A549 (cell line): Measurements from ENCODE around the gene C16orf89. TPM values are rescaled to one million over a fixed set of nuclear protein-coding genes. Genes with fewer than 3 reads are reported as not detected.

Source experiments
- ATAC-seq, 2 experiments: fragments of 200-7000 bp in 1 of 2; fragments of >200 bp in 1 of 2; cut with Nextera tagmentation in 1 of 2; cut with Tn5 transposase in 1 of 2; 3 replicates each; pipeline versions ENCODE4 v1.8.0 to v1.9.1; 2018 to 2020; ENCODE audit warnings: mild to moderate bottlenecking in 1 of 2, moderate library complexity in 1 of 2
- CTCF ChIA-PET: fragments of 300-600 bp; sonication (Branson Sonifier 250); formaldehyde crosslinking; extraction: SDS; loops from one replicate; lab custom pipeline; 2021; ENCODE audit warnings: antibody characterized with exemption, inconsistent platforms; lab: Yijun Ruan, JAX
- POLR2A ChIA-PET: fragments of 350-600 bp; formaldehyde crosslinking; extraction: SDS; loops from one replicate; lab custom pipeline; 2021; ENCODE audit warnings: antibody characterized with exemption, inconsistent platforms; lab: Yijun Ruan, JAX
- DNase-seq, 2 experiments: peaks; one replicate each; pipeline versions ENCODE4 v3.0.0 to v3.0.0-alpha.2; 2011 to 2016; ENCODE audit warnings: low read depth in 1 of 2, low spot score in 1 of 2
- FAIRE-seq: peaks from 2 replicates; lab custom pipeline; 2011; peaks lifted over from hg19 to GRCh38; lab: Jason Lieb, UNC
- H3K27ac ChIP-seq, 2 experiments: fragments of >200 bp; sonication (Bioruptor Twin); formaldehyde crosslinking; 3 replicates each; pipeline ENCODE4 v1.5.1; 2016 to 2017
- H3K4me1 ChIP-seq: fragments of >200 bp; sonication (Bioruptor Twin); formaldehyde crosslinking; 3 replicates; pipeline ENCODE4 v1.6.1; 2016
- H3K4me2 ChIP-seq: fragments of >200 bp; sonication (Bioruptor Twin); formaldehyde crosslinking; 3 replicates; pipeline ENCODE4 v1.6.1; 2016
- H3K4me3 ChIP-seq: fragments of >200 bp; sonication (Bioruptor Twin); formaldehyde crosslinking; 3 replicates; pipeline ENCODE4 v1.5.1; 2016
- H3K9me3 ChIP-seq: fragments of >200 bp; sonication (Bioruptor Twin); formaldehyde crosslinking; 3 replicates; pipeline ENCODE4 v1.6.1; 2016
- BHLHE40 ChIP-seq: IDR thresholded peaks from 2 replicates; pipeline ENCODE4 v1.6.1; 2012; ENCODE audit warnings: low read depth, low read length, inconsistent platforms
- CBX2 ChIP-seq: fragments of 200-600 bp; sonication (generic); IDR thresholded peaks from 2 replicates; pipeline ENCODE4 v1.6.1; 2016; ENCODE audit warnings: low read depth, mild to moderate bottlenecking, borderline replicate concordance
- CEBPB ChIP-seq, 2 experiments: fragments of >200 bp in 1 of 2; sonication (Bioruptor Twin) in 1 of 2; formaldehyde crosslinking in 1 of 2; IDR thresholded peaks; 2 replicates each; pipeline ENCODE4 v1.6.1; 2012 to 2016
- CHD2 ChIP-seq: fragments of 150-350 bp; IDR thresholded peaks from 2 replicates; pipeline ENCODE4 v1.6.1; 2014; ENCODE audit warnings: low read length; ENCODE audit not compliant: partially characterized antibody
- CHD4 ChIP-seq: fragments of 200-600 bp; sonication (generic); IDR thresholded peaks from 2 replicates; pipeline ENCODE4 v1.6.1; 2016; ENCODE audit warnings: antibody characterized with exemption, mild to moderate bottlenecking, borderline replicate concordance
- ESRRA ChIP-seq: fragments of 150-350 bp; IDR thresholded peaks from 2 replicates; pipeline ENCODE4 v1.6.1; 2014; ENCODE audit warnings: mild to moderate bottlenecking, low read length, borderline replicate concordance
- HDAC2 ChIP-seq: fragments of 200-600 bp; sonication (generic); IDR thresholded peaks from 2 replicates; pipeline ENCODE4 v1.6.1; 2016
- HEYL ChIP-seq: fragments of 250-450 bp; sonication (Bioruptor Pico); IDR thresholded peaks from 2 replicates; pipeline ENCODE4 v1.8.0; 2021; ENCODE audit warnings: mild to moderate bottlenecking, moderate library complexity
- KDM1A ChIP-seq: fragments of 200-600 bp; sonication (generic); IDR thresholded peaks from 2 replicates; pipeline ENCODE4 v1.6.1; 2016; ENCODE audit warnings: low read depth, mild to moderate bottlenecking
- MAX ChIP-seq: IDR thresholded peaks from 2 replicates; pipeline ENCODE4 v1.6.1; 2012
- NR3C1 ChIP-seq: fragments of >200 bp; sonication (Bioruptor Twin); formaldehyde crosslinking; IDR thresholded peaks from 3 replicates; pipeline ENCODE4 v1.6.1; 2017
- PHF8 ChIP-seq: fragments of 200-600 bp; sonication (generic); IDR thresholded peaks from 2 replicates; pipeline ENCODE4 v1.6.1; 2016; ENCODE audit warnings: low read depth, mild to moderate bottlenecking, antibody characterized with exemption, moderate library complexity, borderline replicate concordance
- POLR2A ChIP-seq: IDR thresholded peaks from 2 replicates; pipeline ENCODE4 v1.6.1; 2012; ENCODE audit warnings: mild to moderate bottlenecking, low read length
- POLR2AphosphoS2 ChIP-seq: conservative IDR thresholded peaks from 2 replicates; pipeline ENCODE4 v1.6.1; 2012; ENCODE audit warnings: low read length, improper control_type of control experiment, inconsistent platforms
- RAD21 ChIP-seq, 2 experiments: fragments of >200 bp in 1 of 2; sonication (Bioruptor Twin) in 1 of 2; formaldehyde crosslinking in 1 of 2; IDR thresholded peaks in 1 of 2; conservative IDR thresholded peaks in 1 of 2; 2 replicates in 1 of 2; 3 replicates in 1 of 2; pipeline ENCODE4 v1.6.1; 2012 to 2018; ENCODE audit warnings: inconsistent platforms in 1 of 2
- RARB ChIP-seq: fragments of 250-450 bp; sonication (Bioruptor Pico); IDR thresholded peaks from 2 replicates; pipeline ENCODE4 v1.8.0; 2021; ENCODE audit warnings: mild to moderate bottlenecking, moderate library complexity
- SMC3 ChIP-seq: fragments of >200 bp; sonication (Bioruptor Twin); formaldehyde crosslinking; IDR thresholded peaks from 3 replicates; pipeline ENCODE4 v1.6.1; 2018; ENCODE audit warnings: inconsistent platforms
- TFCP2L1 ChIP-seq: fragments of 250-450 bp; sonication (Bioruptor Pico); IDR thresholded peaks from 2 replicates; pipeline ENCODE4 v1.5.0; 2021; ENCODE audit warnings: mild to moderate bottlenecking
- TP53 ChIP-seq: fragments of 250-450 bp; sonication (Bioruptor Pico); IDR thresholded peaks from 2 replicates; pipeline ENCODE4 v1.5.0; 2021; ENCODE audit warnings: mild to moderate bottlenecking, moderate library complexity
- ZC3H11A ChIP-seq: fragments of 450-650 bp; IDR thresholded peaks from 2 replicates; pipeline ENCODE4 v1.6.1; 2014; ENCODE audit warnings: antibody characterized with exemption, mild to moderate bottlenecking
- ZFP36 ChIP-seq: fragments of 450-650 bp; IDR thresholded peaks from 2 replicates; pipeline ENCODE4 v1.6.1; 2014; ENCODE audit warnings: borderline replicate concordance; ENCODE audit not compliant: partially characterized antibody
- ZNF302 ChIP-seq: fragments of 250-450 bp; sonication (Bioruptor Pico); IDR thresholded peaks from 2 replicates; pipeline ENCODE4 v1.9.0; 2021; ENCODE audit warnings: inconsistent platforms, mild to moderate bottlenecking, moderate library complexity
- ZSCAN20 ChIP-seq: fragments of 250-450 bp; sonication (Bioruptor Pico); IDR thresholded peaks from 2 replicates; pipeline ENCODE4 v1.8.0; 2022; ENCODE audit warnings: mild to moderate bottlenecking, moderate library complexity
- WGBS: methylation state at CpG from one replicate; pipeline ENCODE4 v1.1.6; 2017; ENCODE audit errors: missing lambda C conversion rate; 5-methylcytosine and 5-hydroxymethylcytosine counted together
- polyA plus RNA-seq, 4 experiments: library from polyadenylated mRNA; depleted of rRNA in 3 of 4; stranded (reverse); fragments of >200 nt; fragmentation: RNase III in 1 of 4; extraction: RNeasy Plus Mini Kit Qiagen cat#74134 plus additional on column Dnase treatment in 1 of 4; gene quantifications; 2 replicates in 3 of 4; 3 replicates in 1 of 4; pipeline ENCODE4 v1.2.3, GENCODE V29; 2011 to 2017
- TF ChIP-seq, protein P1 (sequence below): fragments of >200 bp; sonication (Bioruptor Twin); formaldehyde crosslinking; IDR thresholded peaks from 3 replicates; pipeline ENCODE4 v1.5.1; 2016
- TF ChIP-seq, protein P2 (sequence below): fragments of 200-600 bp; sonication (generic); IDR thresholded peaks from 2 replicates; pipeline ENCODE4 v1.6.1; 2016; ENCODE audit warnings: antibody characterized with exemption, mild to moderate bottlenecking, moderate library complexity

C16orf89 gene
- polyA plus RNA-seq, 2 of the 4 experiments (the other 2 are of a cell fraction): not detected

DNA sequence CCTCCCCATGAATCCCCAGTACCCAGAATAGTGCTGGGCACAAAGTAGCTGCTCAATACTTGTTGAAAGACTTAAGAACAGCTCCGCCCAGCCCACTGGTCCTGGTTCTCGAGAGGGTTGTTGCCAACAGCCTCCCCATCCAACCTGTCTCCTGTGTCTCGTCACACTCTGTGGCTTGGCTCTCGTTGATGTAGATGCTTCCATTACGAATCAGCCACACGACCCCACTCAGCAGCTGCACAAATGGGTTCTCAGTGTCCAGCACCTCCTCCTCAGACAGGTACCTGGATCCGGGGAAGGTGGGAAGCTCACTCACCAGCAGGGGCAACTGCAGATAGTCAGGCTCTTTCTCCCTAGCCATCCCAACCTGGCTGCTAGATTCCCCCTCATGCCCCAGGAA lies 34.2 kb downstream of the C16orf89 start:
- WGBS: 77% methylated on average over 7 of the region's 7 CpGs
- CTCF ChIA-PET: interaction anchor here (0.8 to 1.7 kb wide), 4 partner anchors 12 to 482 kb away, joined by 3 to 4 read pairs (median 4); no protein-coding TSS in a partner anchor

DNA sequence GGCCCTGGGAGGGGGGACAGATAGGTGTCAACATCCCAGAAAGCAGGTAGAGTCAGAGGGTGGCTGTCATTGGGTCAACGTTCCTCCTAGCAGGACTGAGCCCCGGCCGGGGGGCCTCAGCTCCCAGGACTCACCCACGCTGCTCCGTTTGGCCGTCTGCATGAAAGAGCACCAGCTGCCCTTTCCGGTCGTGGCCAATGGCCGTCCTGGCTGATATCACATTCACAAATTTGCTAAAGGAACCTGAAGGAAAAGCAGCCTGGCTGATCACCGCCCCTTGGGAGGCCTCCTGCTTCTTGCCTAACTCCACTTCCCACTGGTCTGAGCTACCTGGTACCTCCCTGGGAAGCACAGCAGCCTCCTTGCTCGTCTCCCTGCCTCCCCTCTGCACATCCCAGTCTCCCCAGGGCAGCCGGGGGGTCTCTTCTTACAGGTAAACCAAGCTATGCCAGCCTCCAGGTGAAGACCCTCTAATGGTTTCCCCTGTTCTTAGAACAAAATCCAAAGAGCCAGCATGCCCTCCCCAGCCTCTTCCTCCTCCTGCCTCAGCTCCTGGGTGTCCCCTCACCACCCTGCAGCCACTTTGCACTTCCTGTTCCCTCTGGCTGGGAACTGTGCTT lies 35.4 kb downstream of the C16orf89 start:
- CTCF ChIA-PET: interaction anchor here (0.5 to 1.8 kb wide), 5 partner anchors 13 to 306 kb away, joined by 3 to 7 read pairs (median 3); no protein-coding TSS in a partner anchor
- TF ChIP-seq KDM1A: no peak
- TF ChIP-seq, protein P1, sequence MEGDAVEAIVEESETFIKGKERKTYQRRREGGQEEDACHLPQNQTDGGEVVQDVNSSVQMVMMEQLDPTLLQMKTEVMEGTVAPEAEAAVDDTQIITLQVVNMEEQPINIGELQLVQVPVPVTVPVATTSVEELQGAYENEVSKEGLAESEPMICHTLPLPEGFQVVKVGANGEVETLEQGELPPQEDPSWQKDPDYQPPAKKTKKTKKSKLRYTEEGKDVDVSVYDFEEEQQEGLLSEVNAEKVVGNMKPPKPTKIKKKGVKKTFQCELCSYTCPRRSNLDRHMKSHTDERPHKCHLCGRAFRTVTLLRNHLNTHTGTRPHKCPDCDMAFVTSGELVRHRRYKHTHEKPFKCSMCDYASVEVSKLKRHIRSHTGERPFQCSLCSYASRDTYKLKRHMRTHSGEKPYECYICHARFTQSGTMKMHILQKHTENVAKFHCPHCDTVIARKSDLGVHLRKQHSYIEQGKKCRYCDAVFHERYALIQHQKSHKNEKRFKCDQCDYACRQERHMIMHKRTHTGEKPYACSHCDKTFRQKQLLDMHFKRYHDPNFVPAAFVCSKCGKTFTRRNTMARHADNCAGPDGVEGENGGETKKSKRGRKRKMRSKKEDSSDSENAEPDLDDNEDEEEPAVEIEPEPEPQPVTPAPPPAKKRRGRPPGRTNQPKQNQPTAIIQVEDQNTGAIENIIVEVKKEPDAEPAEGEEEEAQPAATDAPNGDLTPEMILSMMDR: no peak
- no peak for TF ChIP-seq ZFP36
- no peak for TF ChIP-seq HEYL (CRISPR knock-in tag)
- TF ChIP-seq NR3C1: no peak
- TF ChIP-seq CBX2: no peak
- no peak for TF ChIP-seq RARB (CRISPR knock-in tag)
- Histone ChIP-seq H3K9me3 (no peaks in the 10 kb centered on the region), H3K4me2 (no peak overlapping the region), H3K27ac (no peak overlapping the region), H3K4me1 (peaks cover 11% of the 10 kb centered on the region), H3K4me3 (no peak overlapping the region)
- DNase-seq: no peak
- POLR2A ChIA-PET: interaction anchor here (1.0 kb wide), 1 partner anchor 56 kb away, joined by 3 read pairs; no protein-coding TSS in a partner anchor
- WGBS: 80% methylated on average over 12 of the region's 12 CpGs
- FAIRE-seq: no peak
- ATAC-seq: no peak

More for the DNA sequence above, 34.2 kb downstream of the C16orf89 start:
- H3K9me3 ChIP-seq: no peaks in the 10 kb centered on the region
- TF ChIP-seq, protein P2, sequence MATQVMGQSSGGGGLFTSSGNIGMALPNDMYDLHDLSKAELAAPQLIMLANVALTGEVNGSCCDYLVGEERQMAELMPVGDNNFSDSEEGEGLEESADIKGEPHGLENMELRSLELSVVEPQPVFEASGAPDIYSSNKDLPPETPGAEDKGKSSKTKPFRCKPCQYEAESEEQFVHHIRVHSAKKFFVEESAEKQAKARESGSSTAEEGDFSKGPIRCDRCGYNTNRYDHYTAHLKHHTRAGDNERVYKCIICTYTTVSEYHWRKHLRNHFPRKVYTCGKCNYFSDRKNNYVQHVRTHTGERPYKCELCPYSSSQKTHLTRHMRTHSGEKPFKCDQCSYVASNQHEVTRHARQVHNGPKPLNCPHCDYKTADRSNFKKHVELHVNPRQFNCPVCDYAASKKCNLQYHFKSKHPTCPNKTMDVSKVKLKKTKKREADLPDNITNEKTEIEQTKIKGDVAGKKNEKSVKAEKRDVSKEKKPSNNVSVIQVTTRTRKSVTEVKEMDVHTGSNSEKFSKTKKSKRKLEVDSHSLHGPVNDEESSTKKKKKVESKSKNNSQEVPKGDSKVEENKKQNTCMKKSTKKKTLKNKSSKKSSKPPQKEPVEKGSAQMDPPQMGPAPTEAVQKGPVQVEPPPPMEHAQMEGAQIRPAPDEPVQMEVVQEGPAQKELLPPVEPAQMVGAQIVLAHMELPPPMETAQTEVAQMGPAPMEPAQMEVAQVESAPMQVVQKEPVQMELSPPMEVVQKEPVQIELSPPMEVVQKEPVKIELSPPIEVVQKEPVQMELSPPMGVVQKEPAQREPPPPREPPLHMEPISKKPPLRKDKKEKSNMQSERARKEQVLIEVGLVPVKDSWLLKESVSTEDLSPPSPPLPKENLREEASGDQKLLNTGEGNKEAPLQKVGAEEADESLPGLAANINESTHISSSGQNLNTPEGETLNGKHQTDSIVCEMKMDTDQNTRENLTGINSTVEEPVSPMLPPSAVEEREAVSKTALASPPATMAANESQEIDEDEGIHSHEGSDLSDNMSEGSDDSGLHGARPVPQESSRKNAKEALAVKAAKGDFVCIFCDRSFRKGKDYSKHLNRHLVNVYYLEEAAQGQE: no peak
- TF ChIP-seq POLR2A: no peak
- TF ChIP-seq RARB (CRISPR knock-in tag): no peak
- no peak for TF ChIP-seq POLR2AphosphoS2
- no peak for TF ChIP-seq SMC3
- no peak for TF ChIP-seq RAD21 (conservative IDR thresholded peaks at IDR 0.05 in 1 of 2, IDR thresholded peaks at IDR 0.05 in 1 of 2)
- TF ChIP-seq BHLHE40: no peak
- no peak for TF ChIP-seq HDAC2
- no peak for TF ChIP-seq CBX2
- no peak for TF ChIP-seq ZNF302 (CRISPR knock-in tag)
- DNase-seq: no peak
- H3K27ac ChIP-seq: no peak overlapping the region
- POLR2A ChIA-PET: no interaction called here
- no peak for FAIRE-seq
- no peak overlapping the region for H3K4me3 ChIP-seq
- ATAC-seq: no peak
- peaks cover 11% of the 10 kb centered on the region for H3K4me1 ChIP-seq
- H3K4me2 ChIP-seq: no peak overlapping the region

DNA sequence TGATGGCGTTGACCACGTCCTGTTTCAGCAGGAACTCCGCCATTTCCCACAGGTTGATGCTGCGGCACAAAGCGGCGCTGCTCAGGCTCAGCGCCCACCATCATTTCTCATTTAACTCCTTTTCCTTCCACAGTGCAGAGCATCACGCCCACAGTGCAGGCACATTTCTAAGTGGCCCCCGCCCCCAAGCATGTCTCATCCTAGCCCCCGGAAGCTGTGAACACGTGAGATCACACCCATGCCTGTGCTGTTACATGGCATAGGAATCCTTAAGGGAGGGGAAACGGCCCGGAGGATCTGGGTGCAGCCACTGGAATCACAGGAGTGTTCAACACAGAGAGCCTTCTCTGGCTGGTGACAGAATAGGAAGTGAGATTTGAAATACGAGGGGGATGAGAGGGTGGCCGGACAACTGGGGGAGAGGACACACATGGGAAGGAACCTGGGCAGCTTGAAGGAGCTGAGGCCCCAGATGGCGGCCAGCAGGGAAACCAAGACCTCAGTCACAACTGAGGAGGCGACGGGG lies 36.7 kb downstream of the C16orf89 start:
- Histone ChIP-seq H3K9me3 (no peaks in the 10 kb centered on the region), H3K4me1 (peaks cover 10% of the 10 kb centered on the region), H3K27ac (no peak overlapping the region), H3K4me3 (no peak overlapping the region), H3K4me2 (no peak overlapping the region)
- CTCF ChIA-PET: interaction anchor here (1.3 to 1.8 kb wide), 2 partner anchors 64 to 73 kb away, joined by 3 to 7 read pairs; no protein-coding TSS in a partner anchor
- FAIRE-seq (no peak), ATAC-seq (no peak), DNase-seq (no peak)
- WGBS: 82% methylated on average over 17 of the region's 18 CpGs
- POLR2A ChIA-PET: no interaction called here
- TF ChIP-seq RARB (CRISPR knock-in tag) (no peak), CHD4 (no peak), CBX2 (no peak), RAD21 (conservative IDR thresholded peaks at IDR 0.05 in 1 of 2, IDR thresholded peaks at IDR 0.05 in 1 of 2) (no peak), ESRRA (no peak), ZSCAN20 (CRISPR knock-in tag) (no peak), CEBPB (IDR thresholded peaks at IDR 0.05) (no peak), SMC3 (no peak), HEYL (CRISPR knock-in tag) (no peak), CHD2 (no peak), HDAC2 (no peak), MAX (no peak), ZC3H11A (no peak), TP53 (CRISPR knock-in tag) (no peak), PHF8 (no peak), TFCP2L1 (CRISPR knock-in tag) (no peak)
